Neutrophil (primary cell): ENCODE measurements around the gene PLIN5.

Source experiments
- H3K27ac ChIP-seq: fragments of 200-600 bp; sonication (generic); 2 replicates; pipeline ENCODE4 v1.5.1; 2016; ENCODE audit warnings: mild to moderate bottlenecking, moderate library complexity
- H3K27me3 ChIP-seq: fragments of 200-600 bp; sonication (generic); 2 replicates; pipeline ENCODE4 v1.6.0; 2016; ENCODE audit warnings: mild to moderate bottlenecking
- H3K36me3 ChIP-seq: fragments of 200-600 bp; sonication (generic); 2 replicates; pipeline ENCODE4 v1.5.1; 2017
- H3K4me1 ChIP-seq, 2 experiments: fragments of 200-600 bp in 1 of 2; sonication (generic) in 1 of 2; 1 replicate in 1 of 2; 2 replicates in 1 of 2; pipeline versions ENCODE4 v1.5.1 to v1.6.1; 2013 to 2016; ENCODE audit warnings: low read depth in 1 of 2, low read length in 1 of 2, mild to moderate bottlenecking in 1 of 2, moderate library complexity in 1 of 2; ENCODE audit not compliant: control insufficient read depth in 1 of 2, insufficient read depth in 1 of 2
- H3K4me3 ChIP-seq, 2 experiments: fragments of 200-600 bp in 1 of 2; sonication (generic) in 1 of 2; 1 replicate in 1 of 2; 2 replicates in 1 of 2; pipeline ENCODE4 v1.5.1; 2013 to 2016; ENCODE audit warnings: low read depth in 1 of 2, low read length in 1 of 2, mild to moderate bottlenecking in 1 of 2, moderate library complexity in 1 of 2
- H3K9me3 ChIP-seq: fragments of 200-600 bp; sonication (generic); 2 replicates; pipeline ENCODE4 v1.5.1; 2016
- CTCF ChIP-seq: fragments of 200-600 bp; sonication (generic); IDR thresholded peaks from 2 replicates; pipeline ENCODE4 v1.5.1; 2016; ENCODE audit warnings: antibody characterized with exemption

PLIN5 gene

DNA sequence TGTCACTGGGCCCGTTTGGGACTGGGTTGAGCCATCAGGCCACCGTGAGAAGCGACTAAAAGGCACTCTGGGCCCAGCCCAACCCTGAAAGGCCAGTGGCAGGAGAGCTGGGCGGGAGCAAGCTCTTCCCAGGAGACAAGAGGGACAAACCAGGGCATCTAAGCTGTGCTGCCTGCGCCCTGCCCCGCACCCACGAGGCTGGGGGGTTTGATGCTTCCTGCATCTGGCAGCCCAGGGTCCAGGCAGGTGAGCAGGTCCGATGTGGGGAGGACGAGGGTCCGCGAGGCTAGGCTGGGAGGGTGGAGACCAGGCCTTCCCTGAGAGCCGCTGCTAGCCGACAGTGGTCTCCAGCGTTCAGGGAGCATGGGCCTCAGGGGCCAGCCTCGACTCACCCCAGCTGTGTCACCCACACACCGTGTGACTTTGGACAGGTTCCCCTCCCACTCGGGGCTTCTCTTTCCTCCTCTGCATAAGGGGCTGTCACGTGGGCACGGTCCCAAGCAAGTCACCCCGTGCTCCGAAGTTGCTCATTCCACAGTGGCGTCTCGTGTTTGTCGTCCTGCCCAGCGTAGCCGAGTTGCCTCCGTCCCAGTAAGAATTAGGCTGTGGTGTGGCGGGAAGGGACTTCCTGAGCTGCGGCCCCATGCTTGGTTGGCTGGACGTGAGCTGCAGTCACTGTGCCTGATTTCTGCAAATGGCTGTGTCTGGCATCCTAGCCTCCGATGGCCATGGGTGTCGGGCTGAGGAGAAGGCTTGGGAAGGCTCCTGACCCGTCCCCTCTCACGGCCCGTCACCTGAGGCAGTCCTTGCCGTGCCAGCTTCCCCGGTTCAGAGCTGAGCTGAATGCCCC, 32.5 kb downstream of the PLIN5 start:
- no peak overlapping the region for H3K4me3 ChIP-seq
- H3K36me3 ChIP-seq: peaks cover 97% of the 10 kb centered on the region
- H3K4me1 ChIP-seq: no peaks in the 10 kb centered on the region
- no peaks in the 10 kb centered on the region for H3K9me3 ChIP-seq
- no peak overlapping the region for H3K27ac ChIP-seq
- TF ChIP-seq CTCF: no peak
- H3K27me3 ChIP-seq: no peaks in the 10 kb centered on the region

GRCh38 chr19:4501691-4502090, 33.3 kb downstream of the PLIN5 start:
- H3K36me3 ChIP-seq: peaks cover 97% of the 10 kb centered on the region

DNA sequence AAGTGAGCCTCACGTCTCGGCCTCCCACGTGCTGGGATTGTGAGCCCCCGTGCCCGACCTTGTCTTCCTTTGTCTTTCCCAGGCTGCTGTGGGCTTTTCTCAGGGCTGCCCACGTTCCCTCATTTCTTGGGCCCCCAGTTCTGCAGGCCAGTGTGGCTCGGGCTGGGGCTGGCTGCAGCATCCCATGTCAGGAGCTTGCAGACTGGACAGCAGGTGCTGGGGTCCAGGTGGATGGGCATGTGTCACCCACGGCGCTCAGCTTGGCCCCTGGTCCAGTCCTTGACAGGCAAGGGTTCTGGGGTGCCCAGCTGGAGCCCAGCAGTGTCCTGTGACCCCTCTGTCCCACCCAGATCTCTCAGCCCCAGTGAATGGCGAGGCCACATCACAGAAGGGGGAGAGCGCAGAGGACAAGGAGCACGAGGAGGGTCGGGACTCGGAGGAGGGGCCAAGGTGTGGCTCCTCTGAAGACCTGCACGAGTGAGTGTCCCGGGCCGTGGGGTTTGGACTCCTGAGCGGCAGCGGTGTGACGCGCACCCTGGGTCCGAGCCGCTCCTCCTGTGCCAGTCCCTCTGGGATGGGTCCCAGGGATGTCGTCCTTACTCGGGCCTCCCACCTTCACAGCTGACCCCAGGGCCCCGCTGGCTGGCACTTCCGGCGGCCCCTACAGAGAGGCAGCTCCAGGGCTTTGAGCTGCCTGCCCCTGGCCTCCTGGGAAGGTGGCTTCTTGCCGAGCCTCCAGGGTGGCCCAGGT, 34.0 kb downstream of the PLIN5 start:
- Histone ChIP-seq H3K9me3 (no peaks in the 10 kb centered on the region), H3K27me3 (no peaks in the 10 kb centered on the region), H3K27ac (no peak overlapping the region), H3K4me1 (no peaks in the 10 kb centered on the region), H3K36me3 (peaks cover 97% of the 10 kb centered on the region), H3K4me3 (no peak overlapping the region)
- no peak for TF ChIP-seq CTCF

More at GRCh38 chr19:4501691-4502090, 33.3 kb downstream of the PLIN5 start:
- no peak for TF ChIP-seq CTCF
- Histone ChIP-seq H3K27me3 (no peaks in the 10 kb centered on the region), H3K4me3 (no peak overlapping the region), H3K4me1 (no peaks in the 10 kb centered on the region), H3K27ac (no peak overlapping the region), H3K9me3 (no peaks in the 10 kb centered on the region)

- no peaks in the 10 kb centered on the region for H3K27me3 ChIP-seq
- no peak overlapping the region for H3K4me3 ChIP-seq
- no peaks in the 10 kb centered on the region for H3K4me1 ChIP-seq
- no peak for TF ChIP-seq CTCF
- H3K36me3 ChIP-seq: peaks cover 94% of the 10 kb centered on the region
- no peak overlapping the region for H3K27ac ChIP-seq
- no peaks in the 10 kb centered on the region for H3K9me3 ChIP-seq
Measured at GRCh38 chr19:4499855-4500254, 35.2 kb downstream of the PLIN5 start.

DNA sequence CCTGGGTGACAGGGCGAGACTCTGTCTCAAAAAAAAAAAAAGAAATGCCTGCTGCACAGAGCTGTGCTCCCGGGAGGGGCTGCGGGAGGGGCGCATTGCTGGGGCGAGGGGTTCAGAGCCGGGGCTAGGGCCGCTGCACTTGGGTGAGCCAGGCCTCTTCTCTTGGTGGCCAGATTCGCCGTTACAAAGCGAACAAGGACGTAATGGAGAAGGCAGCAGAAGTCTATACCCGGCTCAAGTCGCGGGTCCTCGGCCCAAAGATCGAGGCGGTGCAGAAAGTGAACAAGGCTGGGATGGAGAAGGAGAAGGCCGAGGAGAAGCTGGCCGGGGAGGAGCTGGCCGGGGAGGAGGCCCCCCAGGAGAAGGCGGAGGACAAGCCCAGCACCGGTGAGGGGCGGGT, 35.7 kb downstream of the PLIN5 start:
- H3K27ac ChIP-seq: no peak overlapping the region
- TF ChIP-seq CTCF: no peak
- peaks cover 94% of the 10 kb centered on the region for H3K36me3 ChIP-seq
- H3K27me3 ChIP-seq: no peaks in the 10 kb centered on the region
- H3K4me3 ChIP-seq: no peak overlapping the region
- H3K4me1 ChIP-seq: no peaks in the 10 kb centered on the region
- no peaks in the 10 kb centered on the region for H3K9me3 ChIP-seq
